CD14-positive monocyte (primary cell): Measurements from ENCODE around the gene JMJD1C. TPM values are rescaled to one million over a fixed set of nuclear protein-coding genes. Genes with fewer than 3 reads are reported as not detected.

ENCODE experiments used
- DNase-seq, 3 donors: peaks; one replicate each; pipeline ENCODE4 v3.0.0-alpha.2; 2011 to 2022
- H2AFZ ChIP-seq: 2 replicates; pipeline ENCODE4 v1.6.0; 2012; ENCODE audit warnings: mild to moderate bottlenecking, low read depth, low read length, inconsistent platforms; ENCODE audit not compliant: insufficient read depth, poor library complexity, severe bottlenecking
- H3K27ac ChIP-seq, 2 donors: 1 replicate in 1 of 2; 2 replicates in 1 of 2; pipeline ENCODE4 v1.5.1; 2012 to 2013; ENCODE audit warnings: low read length in 2 of 2, control low read depth in 1 of 2, inconsistent platforms in 1 of 2, low read depth in 1 of 2, mild to moderate bottlenecking in 1 of 2
- H3K27me3 ChIP-seq, 2 donors: one replicate each; pipeline versions ENCODE4 v1.6.0 to v1.6.1; 2011 to 2013; ENCODE audit warnings: low read length in 2 of 2; ENCODE audit not compliant: control insufficient read depth in 2 of 2, insufficient read depth in 2 of 2
- H3K36me3 ChIP-seq, 2 donors: replicated peaks in 1 of 2; 1 replicate in 1 of 2; 2 replicates in 1 of 2; pipeline versions ENCODE4 v1.5.1 to v1.6.1; 2012 to 2013; ENCODE audit warnings: low read length in 2 of 2, control low read depth in 1 of 2, inconsistent platforms in 1 of 2, mild to moderate bottlenecking in 1 of 2; ENCODE audit not compliant: insufficient read depth in 2 of 2, control insufficient read depth in 1 of 2
- H3K4me1 ChIP-seq, 2 donors: 1 replicate in 1 of 2; 2 replicates in 1 of 2; pipeline versions ENCODE4 v1.5.1 to v1.6.1; 2012 to 2013; ENCODE audit warnings: low read length in 2 of 2, control low read depth in 1 of 2, inconsistent platforms in 1 of 2, mild to moderate bottlenecking in 1 of 2, moderate library complexity in 1 of 2; ENCODE audit not compliant: insufficient read depth in 2 of 2, control insufficient read depth in 1 of 2
- H3K4me2 ChIP-seq: replicated peaks from 2 replicates; pipeline ENCODE3; 2012; ENCODE audit warnings: low read length, moderate library complexity, mild to moderate bottlenecking; ENCODE audit not compliant: poor library complexity, severe bottlenecking; ENCODE audit errors: extremely low read depth
- H3K4me3 ChIP-seq, 3 experiments: fragments of 200-600 bp in 1 of 3; sonication (generic) in 1 of 3; replicated peaks in 1 of 3; 1 replicate in 2 of 3; 2 replicates in 1 of 3; pipeline ENCODE4 v1.5.1; 2011 to 2013; ENCODE audit warnings: low read length in 3 of 3, mild to moderate bottlenecking in 3 of 3, control low read depth in 2 of 3, low read depth in 2 of 3, inconsistent platforms in 1 of 3, moderate library complexity in 1 of 3
- H3K79me2 ChIP-seq: 2 replicates; pipeline ENCODE4 v1.6.0; 2012; ENCODE audit warnings: mild to moderate bottlenecking, control low read depth, inconsistent platforms, low read length, moderate library complexity; ENCODE audit not compliant: insufficient read depth
- H3K9ac ChIP-seq: 2 replicates; pipeline ENCODE4 v1.6.0; 2017; ENCODE audit warnings: low read length, mild to moderate bottlenecking; ENCODE audit not compliant: insufficient read depth, poor library complexity, severe bottlenecking
- H3K9me3 ChIP-seq, 2 donors: replicated peaks in 1 of 2; 1 replicate in 1 of 2; 2 replicates in 1 of 2; pipeline versions ENCODE4 v1.5.1 to v1.6.1; 2012 to 2013; ENCODE audit warnings: low read length in 2 of 2, control low read depth in 1 of 2; ENCODE audit not compliant: control insufficient read depth in 1 of 2, insufficient read depth in 1 of 2
- H4K20me1 ChIP-seq: 2 replicates; pipeline ENCODE4 v1.6.0; 2012; ENCODE audit warnings: mild to moderate bottlenecking, low read length, control low read depth, moderate library complexity; ENCODE audit not compliant: insufficient read depth
- H3K27ac Mint-ChIP-seq, 7 donors: one replicate each; pipeline ENCODE4 v1.8.0; 2020; ENCODE audit warnings: mild to moderate bottlenecking in 7 of 7, mixed read lengths in 7 of 7, moderate library complexity in 6 of 7, inconsistent platforms in 2 of 7
- H3K27me3 Mint-ChIP-seq, 3 donors: one replicate each; pipeline ENCODE4 v1.8.0; 2021 to 2022; ENCODE audit warnings: low read depth in 3 of 3, mild to moderate bottlenecking in 3 of 3, mixed read lengths in 3 of 3, moderate library complexity in 3 of 3, inconsistent platforms in 1 of 3
- H3K36me3 Mint-ChIP-seq, 2 donors: one replicate each; pipeline ENCODE4 v1.8.0; 2020; ENCODE audit warnings: mixed read lengths in 2 of 2, inconsistent platforms in 1 of 2, mild to moderate bottlenecking in 1 of 2
- H3K4me1 Mint-ChIP-seq: one replicate; pipeline ENCODE4 v1.8.0; 2020; ENCODE audit warnings: mild to moderate bottlenecking, mixed read lengths
- H3K4me3 Mint-ChIP-seq, 2 donors: one replicate each; pipeline ENCODE4 v1.8.0; 2020; ENCODE audit warnings: mild to moderate bottlenecking in 2 of 2, mixed read lengths in 2 of 2, moderate library complexity in 1 of 2
- H3K9me3 Mint-ChIP-seq, 7 donors: one replicate each; pipeline ENCODE4 v1.8.0; 2020 to 2022; ENCODE audit warnings: mixed read lengths in 7 of 7, mild to moderate bottlenecking in 6 of 7, moderate library complexity in 6 of 7, inconsistent platforms in 2 of 7
- CTCF ChIP-seq: fragments of 200-600 bp; IDR thresholded peaks from one replicate; pipeline ENCODE4 v1.8.0; 2022; ENCODE audit warnings: antibody characterized with exemption, mild to moderate bottlenecking
- WGBS: methylation state at CpG from one replicate; pipeline ENCODE4 v1.1.5; 2013; ENCODE audit warnings: missing lambda C conversion rate; ENCODE audit not compliant: insufficient coverage; 5-methylcytosine and 5-hydroxymethylcytosine counted together
- intact Hi-C, 2 donors: fragments of 100-400 bp; cut with micrococcal nuclease; formaldehyde crosslinking; loops; one replicate each; pipeline versions ENCODE4 v1.15.0 to v1.15.1; 2023
- polyA plus RNA-seq, 3 donors: library from polyadenylated mRNA; depleted of rRNA in 1 of 3; unstranded in 2 of 3; stranded (reverse) in 1 of 3; fragments of 300-500 nt in 2 of 3; fragments of >200 nt in 1 of 3; fragmentation: Illumina TruSeq in 2 of 3; gene quantifications; 1 replicate in 2 of 3; 2 replicates in 1 of 3; pipeline ENCODE4 v1.2.3, GENCODE V29; 2012 to 2021

Gene JMJD1C
- polyA plus RNA-seq, 3 donors: 27.8 to 84.8 (median 46.5) TPM

- Histone ChIP-seq H3K4me2 (no peak overlapping the region), H3K27ac (peak overlapping the region in 1 of 2 donors; percentile 48), H3K36me3 (peaks cover 4 to 22% of the 10 kb centered on the region in 2 donors), H3K9ac (no peak overlapping the region), H2AFZ (no peak overlapping the region), H3K4me3 (no peak overlapping the region), H4K20me1 (peaks cover 78% of the 10 kb centered on the region), H3K4me1 (peaks cover 28 to 43% of the 10 kb centered on the region in 2 donors), H3K27me3 (no peaks in the 10 kb centered on the region), H3K79me2 (peaks cover 92% of the 10 kb centered on the region), H3K9me3 (peaks cover 0 to 5% of the 10 kb centered on the region in 2 donors)
- intact Hi-C loops: loop anchor here in 1 of 2 donors (10.0 kb wide), 1 partner anchor 323 kb away; the partner anchor contains the start of gene EGR2
- H3K36me3 Mint-ChIP-seq: peaks cover 28 to 44% of the 10 kb centered on the region in 2 donors
- DNase-seq: peak; percentile 25 to 45 (median 39)
- H3K4me1 Mint-ChIP-seq: peaks cover 64% of the 10 kb centered on the region
- H3K4me3 Mint-ChIP-seq: no peak overlapping the region
- H3K27ac Mint-ChIP-seq: peak overlapping the region in 4 of 7 donors; percentile 10 to 85 (median 51)
- H3K27me3 Mint-ChIP-seq: no peaks in the 10 kb centered on the region
- H3K9me3 Mint-ChIP-seq: peaks cover 3 to 7% (median 6%) of the 10 kb centered on the region in 7 donors
- TF ChIP-seq CTCF: no peak
- no CpG with 5 or more reads among the region's 2 CpGs for WGBS
Observed at GRCh38 chr10:63137306-63137705, 328.5 kb downstream of the JMJD1C start.

GRCh38 chr10:63133821-63134557, 331.8 kb downstream of the JMJD1C start:
- Mint-ChIP-seq H3K9me3 (peaks cover 5 to 14% (median 9%) of the 10 kb centered on the region in 7 donors), H3K36me3 (peaks cover 9 to 19% of the 10 kb centered on the region in 2 donors), H3K4me1 (peaks cover 48% of the 10 kb centered on the region), H3K27ac (peak overlapping the region; percentile 96 to 99 (median 97)), H3K4me3 (peak overlapping the region; percentile 86 to 92), H3K27me3 (peaks cover 0 to 7% (median 4%) of the 10 kb centered on the region in 3 donors)
- H3K27me3 ChIP-seq: no peaks in the 10 kb centered on the region
- DNase-seq: peak; percentile 62 to 83 (median 78)
- H2AFZ ChIP-seq: peak overlapping the region; percentile 69
- peak overlapping the region; percentile 99 for H3K9ac ChIP-seq
- H3K4me2 ChIP-seq: peak overlapping the region; percentile 88
- no peak for TF ChIP-seq CTCF
- H3K36me3 ChIP-seq: peaks cover 0 to 2% of the 10 kb centered on the region in 2 donors
- peaks cover 59% of the 10 kb centered on the region for H3K79me2 ChIP-seq
- H3K9me3 ChIP-seq: peaks cover 0 to 5% of the 10 kb centered on the region in 2 donors
- peaks cover 45% of the 10 kb centered on the region for H4K20me1 ChIP-seq
- intact Hi-C loops: loop anchor here in 1 of 2 donors (10.0 kb wide), 1 partner anchor 319 kb away; the partner anchor contains the start of gene EGR2
- no CpG with 5 or more reads among the region's 9 CpGs for WGBS
- H3K4me3 ChIP-seq: peak overlapping the region; percentile 72 to 88 (median 80)
- H3K27ac ChIP-seq: peak overlapping the region; percentile 95 to 97
- H3K4me1 ChIP-seq: peaks cover 28 to 43% of the 10 kb centered on the region in 2 donors
